Pancreas (tissue), 10 donors: ENCODE data around the gene OR10W1. TPM values are rescaled to one million over a fixed set of nuclear protein-coding genes. Genes with fewer than 3 reads are reported as not detected.

Source experiments
- ATAC-seq, 4 donors: fragments of 200-7000 bp; cut with Tn5 transposase; one replicate each; pipeline versions ENCODE4 v1.8.0 to v1.9.1; 2020; ENCODE audit warnings: mild to moderate bottlenecking in 4 of 4, moderate library complexity in 4 of 4
- DNase-seq, 6 donors: peaks; one replicate each; pipeline ENCODE4 v3.0.0-alpha.2; 2020
- FAIRE-seq: peaks from 2 replicates; lab custom pipeline; 2012; peaks lifted over from hg19 to GRCh38; lab: Jason Lieb, UNC
- H3K27ac ChIP-seq, 4 donors: fragments of 200-600 bp; sonication (generic); 1 replicate in 3 of 4; 2 replicates in 1 of 4; pipeline versions ENCODE4 v1.5.0 to v1.8.0; 2020
- H3K27me3 ChIP-seq, 4 donors: fragments of 200-600 bp; one replicate each; pipeline ENCODE4 v1.8.0; 2021
- H3K36me3 ChIP-seq, 3 donors: fragments of 200-600 bp; sonication (generic) in 1 of 3; one replicate each; pipeline versions ENCODE4 v1.5.0 to v1.8.0; 2020 to 2021
- H3K4me1 ChIP-seq, 3 donors: fragments of 200-600 bp; one replicate each; pipeline ENCODE4 v1.8.0; 2021
- H3K4me3 ChIP-seq, 4 donors: fragments of 200-600 bp; sonication (generic) in 2 of 4; one replicate each; pipeline versions ENCODE4 v1.5.0 to v1.8.0; 2020 to 2021
- H3K9me3 ChIP-seq, 4 donors: fragments of 200-600 bp; one replicate each; pipeline ENCODE4 v1.8.0; 2021
- CTCF ChIP-seq, 4 donors: fragments of 200-600 bp; sonication (generic) in 3 of 4; IDR thresholded peaks; one replicate each; pipeline versions ENCODE4 v1.5.0 to v1.8.0; 2021; ENCODE audit warnings: antibody characterized with exemption in 4 of 4
- WGBS, 2 donors: extraction: QIAGEN DNeasy Blood & Tissue Kit; methylation state at CpG; one replicate each; pipeline ENCODE4 v1.1.7; 2013; 5-methylcytosine and 5-hydroxymethylcytosine counted together
- intact Hi-C, 3 donors: fragments of 100-400 bp; cut with DNase I; formaldehyde crosslinking; loops; one replicate each; pipeline versions ENCODE4 v1.11.1 to v1.14.2; 2022
- polyA plus RNA-seq, 2 donors: library from polyadenylated mRNA; stranded (reverse); fragments of 200-250 nt; gene quantifications; one replicate each; pipeline ENCODE4 v1.2.3, GENCODE V29; 2013
- total RNA-seq, 6 donors: library from RNA; stranded (reverse); fragmentation: NEBNext Ultra II Directional in 4 of 6; extraction: Animal tissue kit (Norgen Biotek cat#: 25700) in 4 of 6; gene quantifications; one replicate each; pipeline versions ENCODE4 v1.2.1 to v1.2.4, GENCODE V29; 2021 to 2023
- donor health status: healthy with polysubstance abuse.
- donor health status: DM: no; HTN: no; CAD: no; lungs with moderate emphysema.
- donor health status: DM: no; HTN: no; CAD: no.
- donor health status: control.
- donor health status: control.
- donor health status: Bipolar disorder and iron deficiency.
- donor health status: DM: yes; HTN: yes; CAD: no.
- donor health status: DM: no; HTN: no; CAD: no.
- donor health status: DM: no; HTN: no; CAD: no.
- donor health status: DM: yes; HTN: yes; CAD: no.

Gene OR10W1
- total and polyA plus RNA-seq, 8 donors: not detected

- 61 to 64% methylated on average over 1 of the region's 1 CpG for WGBS, 2 donors
- H3K36me3 ChIP-seq: no peaks in the 10 kb centered on the region
- peaks cover 0 to 3% (median 0%) of the 10 kb centered on the region in 4 donors for H3K27me3 ChIP-seq
- no peaks in the 10 kb centered on the region for H3K9me3 ChIP-seq
- no peak for TF ChIP-seq CTCF (IDR thresholded peaks at IDR 0.05)
- FAIRE-seq: no peak
- no peak for DNase-seq
- no peak for ATAC-seq
- no peak overlapping the region for H3K27ac ChIP-seq
- intact Hi-C loops: no loop called here
- no peaks in the 10 kb centered on the region for H3K4me1 ChIP-seq
- no peak overlapping the region for H3K4me3 ChIP-seq
These were observed 13.1 kb downstream of the OR10W1 start for GRCh38 chr11:58254936-58255335.

DNA sequence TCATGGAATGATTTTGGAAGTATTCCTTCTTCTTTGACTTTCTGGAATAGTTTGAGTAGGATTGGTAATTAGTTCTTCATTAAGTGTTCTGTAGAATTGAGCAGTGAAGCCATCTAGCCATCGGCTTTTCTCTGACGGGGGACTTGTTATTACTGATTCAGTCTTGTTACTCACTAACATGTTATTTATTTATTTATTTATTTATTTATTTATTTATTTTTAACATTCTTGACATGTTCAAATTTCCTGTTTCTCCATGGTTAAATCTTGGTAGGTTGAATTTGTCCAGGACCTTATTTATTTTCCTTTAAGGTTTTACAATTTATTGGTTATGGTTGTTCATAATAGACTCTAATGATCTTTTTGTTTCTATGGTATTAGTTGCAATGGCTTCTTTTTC is 24.1 kb downstream of the OR10W1 start:
- intact Hi-C loops: no loop called here
- H3K27me3 ChIP-seq: no peaks in the 10 kb centered on the region
- WGBS, 2 donors: 75 to 95% methylated on average over 2 of the region's 2 CpGs
- no peak for TF ChIP-seq CTCF (IDR thresholded peaks at IDR 0.05)
- no peak for DNase-seq
- no peaks in the 10 kb centered on the region for H3K9me3 ChIP-seq
- no peak for ATAC-seq
- H3K36me3 ChIP-seq: no peaks in the 10 kb centered on the region
- no peak overlapping the region for H3K27ac ChIP-seq
- no peak for FAIRE-seq
- no peak overlapping the region for H3K4me3 ChIP-seq
- H3K4me1 ChIP-seq: no peaks in the 10 kb centered on the region

- ATAC-seq (no peak), FAIRE-seq (no peak), DNase-seq (peak in 2 of 6 donors; percentile 47 to 48)
- Histone ChIP-seq H3K27me3 (no peaks in the 10 kb centered on the region), H3K9me3 (no peaks in the 10 kb centered on the region), H3K4me3 (no peak overlapping the region), H3K4me1 (no peaks in the 10 kb centered on the region), H3K36me3 (no peaks in the 10 kb centered on the region), H3K27ac (no peak overlapping the region)
- intact Hi-C loops: no loop called here
- TF ChIP-seq CTCF (IDR thresholded peaks at IDR 0.05): no peak
- WGBS, 2 donors: 82 to 90% methylated on average over 32 of the region's 32 CpGs
These were observed 40.0 kb downstream of the OR10W1 start for GRCh38 chr11:58227956-58228615.

DNA sequence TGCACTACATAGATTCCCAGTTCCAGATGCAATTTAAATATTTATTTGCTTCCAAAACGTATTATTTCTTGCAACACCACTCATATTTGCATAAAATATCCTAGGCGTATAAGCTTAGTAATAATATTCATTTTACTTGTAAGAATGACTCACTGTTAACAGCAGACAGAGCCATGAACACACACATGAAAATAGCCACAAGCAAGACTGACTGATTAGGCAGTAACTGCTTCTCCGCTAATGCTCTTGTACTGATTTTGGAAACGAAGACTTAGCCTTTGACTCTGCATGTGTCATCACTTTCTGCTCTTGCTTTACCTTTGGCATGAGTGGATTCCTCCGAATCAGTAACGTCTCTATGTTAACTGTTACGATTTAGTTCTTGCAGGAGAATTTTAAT is 45.3 kb downstream of the OR10W1 start:
- no peak for TF ChIP-seq CTCF (IDR thresholded peaks at IDR 0.05)
- intact Hi-C loops: no loop called here
- Histone ChIP-seq H3K4me3 (no peak overlapping the region), H3K4me1 (no peaks in the 10 kb centered on the region), H3K27me3 (no peaks in the 10 kb centered on the region), H3K27ac (no peak overlapping the region), H3K36me3 (no peaks in the 10 kb centered on the region), H3K9me3 (no peaks in the 10 kb centered on the region)
- 63 to 70% methylated on average over 7 of the region's 7 CpGs for WGBS, 2 donors
- DNase-seq (no peak), ATAC-seq (no peak), FAIRE-seq (no peak)

Other genes with a start within 250 kb of the OR10W1 start
- not detected for gene OR9Q1, start 244.4 kb downstream of the OR10W1 start, total RNA-seq
- not detected for gene OR9Q1, start 244.4 kb downstream of the OR10W1 start, polyA plus RNA-seq
- not detected for gene OR6Q1, start 237.3 kb downstream of the OR10W1 start, total RNA-seq
- not detected for gene OR6Q1, start 237.3 kb downstream of the OR10W1 start, polyA plus RNA-seq
- not detected for gene OR9I1, start 142.7 kb downstream of the OR10W1 start, total RNA-seq
- gene OR9I1, start 142.7 kb downstream of the OR10W1 start, polyA plus RNA-seq: not detected
- gene OR9Q2, start 79.2 kb downstream of the OR10W1 start, total RNA-seq: not detected
- not detected for gene OR9Q2, start 79.2 kb downstream of the OR10W1 start, polyA plus RNA-seq
- not detected for gene OR1S2, start 64.1 kb downstream of the OR10W1 start, total RNA-seq
- gene OR1S2, start 64.1 kb downstream of the OR10W1 start, polyA plus RNA-seq: not detected
- not detected for gene OR1S1, start 55.5 kb downstream of the OR10W1 start, total RNA-seq
- not detected for gene OR1S1, start 55.5 kb downstream of the OR10W1 start, polyA plus RNA-seq
- under 1 TPM in 1 of 6 donors, not detected in 5; 0.19 TPM for gene OR10Q1, start 39.3 kb downstream of the OR10W1 start, total RNA-seq
- under 1 TPM in 1 of 2 donors, not detected in 1; 0.72 TPM for gene OR10Q1, start 39.3 kb downstream of the OR10W1 start, polyA plus RNA-seq
- not detected for gene OR5B17, start 90.8 kb upstream of the OR10W1 start, total RNA-seq
- gene OR5B17, start 90.8 kb upstream of the OR10W1 start, polyA plus RNA-seq: not detected
- not detected for gene OR5B3, start 138.6 kb upstream of the OR10W1 start, total RNA-seq
- gene OR5B3, start 138.6 kb upstream of the OR10W1 start, polyA plus RNA-seq: not detected
- not detected for gene OR5B2, start 159.9 kb upstream of the OR10W1 start, total RNA-seq
- gene OR5B2, start 159.9 kb upstream of the OR10W1 start, polyA plus RNA-seq: not detected
- not detected for gene OR5B12, start 174.0 kb upstream of the OR10W1 start, total RNA-seq
- gene OR5B12, start 174.0 kb upstream of the OR10W1 start, polyA plus RNA-seq: not detected
- gene OR5B21, start 239.8 kb upstream of the OR10W1 start, total RNA-seq: not detected
- not detected for gene OR5B21, start 239.8 kb upstream of the OR10W1 start, polyA plus RNA-seq